Fibroblast of pulmonary artery (primary cell): Measurements from ENCODE around the gene CFHR5.
A peak's percentile ranks its signal among the peaks of the same experiment; 100 is the strongest.
"Not testable (repeated sequence)": the region's sequence is repeated elsewhere in the genome, so short reads cannot be mapped to it uniquely, and the experiment has no call there.

Source experiments
- DNase-seq: peaks from one replicate; pipeline ENCODE4 v3.0.0-alpha.2; 2010; ENCODE audit warnings: low read depth
- H3K4me3 ChIP-seq: replicated peaks from 2 replicates; pipeline ENCODE4 v1.5.1; 2011; ENCODE audit warnings: low read depth, mild to moderate bottlenecking, control low read depth, low read length, moderate library complexity
- CTCF ChIP-seq: IDR thresholded peaks from 2 replicates; pipeline ENCODE4 v1.5.1; 2011; ENCODE audit warnings: mild to moderate bottlenecking, control low read depth, low read length, inconsistent platforms; ENCODE audit errors: missing control alignments

The CFHR5 gene

GRCh38 chr1:196960854-196961253, 16.5 kb upstream of the CFHR5 start:
- no peak overlapping the region for H3K4me3 ChIP-seq
- TF ChIP-seq CTCF, result no peak
- no peak for DNase-seq

- H3K4me3 ChIP-seq, result no peak overlapping the region
- DNase-seq, result no peak
- TF ChIP-seq CTCF, result no peak
These were observed 7.2 kb upstream of the CFHR5 start for GRCh38 chr1:196970182-196970581.

- no peak for TF ChIP-seq CTCF
- H3K4me3 ChIP-seq, result no peak overlapping the region
- DNase-seq, result no peak
These were observed 1.1 kb upstream of the CFHR5 start for GRCh38 chr1:196976278-196976677.

GRCh38 chr1:196980859-196981258, 3.5 kb downstream of the CFHR5 start:
- no peak for TF ChIP-seq CTCF
- no peak for DNase-seq
- H3K4me3 ChIP-seq, result no peak overlapping the region

- DNase-seq, H3K4me3 ChIP-seq: not testable (repeated sequence)
These were observed 4.9 kb downstream of the CFHR5 start for GRCh38 chr1:196982247-196982646.

GRCh38 chr1:196991919-196992651, 14.7 kb downstream of the CFHR5 start:
- DNase-seq, H3K4me3 ChIP-seq: not testable (repeated sequence)

GRCh38 chr1:196993916-196994315, 16.6 kb downstream of the CFHR5 start:
- H3K4me3 ChIP-seq, result no peak overlapping the region
- DNase-seq, result no peak
- TF ChIP-seq CTCF, result no peak

GRCh38 chr1:196997423-196997822, 20.1 kb downstream of the CFHR5 start:
- H3K4me3 ChIP-seq, result no peak overlapping the region
- DNase-seq, result peak; percentile 82
- peak; percentile 16 for TF ChIP-seq CTCF
